ENCODE measurements around the gene TNFSF10. TPM values are rescaled to one million over a fixed set of nuclear protein-coding genes. Genes with fewer than 3 reads are reported as not detected.

The TNFSF10 gene
- total and polyA plus RNA-seq, 9 of the 15 experiments (the other 6 are each of a cell fraction or from before 2014, with no cell fraction given) = 0.07 to 1.3 (median 0.27) TPM; not detected in 1

- intact Hi-C loops (cut with micrococcal nuclease) = loop anchor here (10.0 kb wide), 1 partner anchor 643 kb away; no protein-coding TSS in a partner anchor
Measured at GRCh38 chr3:172478116-172478515, 45.1 kb downstream of the TNFSF10 start.

DNA sequence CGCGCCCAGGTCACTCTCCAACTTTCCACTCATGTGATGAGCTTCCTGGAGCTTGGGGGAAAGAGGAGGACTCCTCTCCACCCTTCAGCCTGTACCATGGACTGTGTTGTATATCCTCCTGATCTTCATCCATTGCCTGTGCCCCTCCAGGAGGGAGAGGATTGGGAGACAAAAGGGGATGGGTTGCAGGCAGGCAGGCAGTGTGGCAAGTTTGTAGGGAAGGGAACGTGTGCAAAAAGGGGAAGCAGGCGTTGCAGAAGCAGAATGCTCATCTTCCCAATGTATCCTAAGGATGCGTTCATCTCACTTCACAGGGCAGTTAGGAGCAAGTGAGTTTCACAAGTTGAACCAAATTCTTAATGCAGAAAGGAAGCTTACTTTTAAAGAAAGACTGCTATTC lies 46.9 kb downstream of the TNFSF10 start:
- H3K27me3 ChIP-seq (ENCODE audit: control insufficient read depth in 2 of 2, insufficient read depth in 2 of 2, low read length in 2 of 2) = no peaks in the 10 kb centered on the region
- no peak for FAIRE-seq
- POLR2A ChIA-PET = no interaction called here
- intact Hi-C loops (cut with micrococcal nuclease) = loop anchor here (10.0 kb wide), 1 partner anchor 642 kb away; no protein-coding TSS in a partner anchor
- peak overlapping the region in 1 of 2 experiments; percentile 64; a peak in 2 of 4 replicates for H3K9ac ChIP-seq (ENCODE audit: insufficient read depth in 1 of 2, low read depth in 2 of 2, low read length in 2 of 2)
- no peaks in the 10 kb centered on the region for H3K36me3 ChIP-seq (ENCODE audit: control insufficient read depth, insufficient read depth, low read length)
- in situ Hi-C loops (cut with MboI) = no loop called here
- H3K27ac ChIP-seq (ENCODE audit: extremely low read depth, low read depth, low read length) = no peak overlapping the region
- no peaks in the 10 kb centered on the region for H4K20me1 ChIP-seq (replicated peaks; ENCODE audit: control insufficient read depth, insufficient read depth, low read length)
- 51% methylated on average over 5 of the region's 5 CpGs for WGBS (ENCODE audit: insufficient coverage, low coverage, missing lambda C conversion rate)
- H3K9me3 ChIP-seq (replicated peaks; ENCODE audit: control insufficient read depth, insufficient read depth, low read depth, low read length) = no peaks in the 10 kb centered on the region
- DNase-seq (ENCODE audit: extremely low read depth in 1 of 4, low spot score in 3 of 4) = no peak
- BruUV-seq (replicated peaks) = no TSS peak
- CTCF ChIA-PET (ENCODE audit: low intra/inter-chr PET ratio) = no interaction called here
- peak; percentile 41 for ATAC-seq
- TF ChIP-seq SPI1 (IDR thresholded peaks at IDR 0.05; ENCODE audit: borderline replicate concordance, low read depth, low read length) (peak; percentile 45; the same call in 1 of the 2 replicates), BACH1 (tag; IDR thresholded peaks at IDR 0.05) (no peak), CTBP1 (IDR thresholded peaks at IDR 0.05; ENCODE audit: borderline replicate concordance) (peak; percentile 38; the same call in 1 of the 2 replicates), ZNF639 (CRISPR knock-in tag; conservative IDR thresholded peaks at IDR 0.05 in 1 of 2, IDR thresholded peaks at IDR 0.05 in 1 of 2) (no peak), SMAD1 (IDR thresholded peaks at IDR 0.05; ENCODE audit: low read depth, low read length, partially characterized antibody) (no peak), KLF1 (tag; IDR thresholded peaks at IDR 0.05) (no peak), ZNF174 (CRISPR knock-in tag; IDR thresholded peaks at IDR 0.05) (no peak), TRIM28 (IDR thresholded peaks at IDR 0.05) (no peak), HSF4 (CRISPR knock-in tag; IDR thresholded peaks at IDR 0.05; ENCODE audit: borderline replicate concordance) (no peak)
- peak overlapping the region; percentile 95 for H2AFZ ChIP-seq (ENCODE audit: low read depth, low read length)
- H3K4me2 ChIP-seq (ENCODE audit: insufficient read depth, low read length) = no peak overlapping the region
- no peaks in the 10 kb centered on the region for H3K4me1 ChIP-seq (replicated peaks in 1 of 2; ENCODE audit: control insufficient read depth in 2 of 2, insufficient read depth in 2 of 2, low read length in 2 of 2)
- H3K79me2 ChIP-seq (ENCODE audit: control insufficient read depth, insufficient read depth, low read length) = no peaks in the 10 kb centered on the region
- no peak overlapping the region for H3K4me3 ChIP-seq
- H3K9me1 ChIP-seq (ENCODE audit: control insufficient read depth, insufficient read depth, low read length) = no peaks in the 10 kb centered on the region

More at GRCh38 chr3:172478116-172478515, 45.1 kb downstream of the TNFSF10 start:
- FAIRE-seq (no peak), DNase-seq (ENCODE audit: extremely low read depth in 1 of 4, low spot score in 3 of 4) (no peak), ATAC-seq (no peak)
- TF ChIP-seq FOXJ3 (CRISPR knock-in tag; IDR thresholded peaks at IDR 0.05) = no peak
- in situ Hi-C loops (cut with MboI) = no loop called here
- no peaks in the 10 kb centered on the region for H3K9me1 ChIP-seq (ENCODE audit: control insufficient read depth, insufficient read depth, low read length)
- H3K4me3 ChIP-seq = no peak overlapping the region
- H3K27me3 ChIP-seq (ENCODE audit: control insufficient read depth in 2 of 2, insufficient read depth in 2 of 2, low read length in 2 of 2) = no peaks in the 10 kb centered on the region; a peak in 1 of 5 replicates
- H3K36me3 ChIP-seq (ENCODE audit: control insufficient read depth, insufficient read depth, low read length) = no peaks in the 10 kb centered on the region
- BruUV-seq (replicated peaks) = no TSS peak
- no peaks in the 10 kb centered on the region for H3K79me2 ChIP-seq (ENCODE audit: control insufficient read depth, insufficient read depth, low read length)
- H4K20me1 ChIP-seq (replicated peaks; ENCODE audit: control insufficient read depth, insufficient read depth, low read length) = no peaks in the 10 kb centered on the region
- no peaks in the 10 kb centered on the region for H3K9me3 ChIP-seq (replicated peaks; ENCODE audit: control insufficient read depth, insufficient read depth, low read depth, low read length)
- POLR2A ChIA-PET = interaction anchor here (0.6 kb wide), 1 partner anchor 48 kb away, joined by 3 read pairs; no protein-coding TSS in a partner anchor
- no peaks in the 10 kb centered on the region for H3K4me1 ChIP-seq (replicated peaks in 1 of 2; ENCODE audit: control insufficient read depth in 2 of 2, insufficient read depth in 2 of 2, low read length in 2 of 2)
- no peak overlapping the region for H2AFZ ChIP-seq (ENCODE audit: low read depth, low read length)
- H3K27ac ChIP-seq (ENCODE audit: extremely low read depth, low read depth, low read length) = no peak overlapping the region
- 0% methylated on average over 1 of the region's 1 CpG for WGBS (ENCODE audit: insufficient coverage, low coverage, missing lambda C conversion rate)
- H3K4me2 ChIP-seq (ENCODE audit: insufficient read depth, low read length) = no peak overlapping the region
- CTCF ChIA-PET (ENCODE audit: low intra/inter-chr PET ratio) = interaction anchor here (2.2 kb wide), 1 partner anchor 145 kb away, joined by 8 read pairs; no protein-coding TSS in a partner anchor
- no peak overlapping the region for H3K9ac ChIP-seq (ENCODE audit: insufficient read depth in 1 of 2, low read depth in 2 of 2, low read length in 2 of 2)

Measured in K562 (cell line).